ENCODE data around the gene MYH10.

DNA sequence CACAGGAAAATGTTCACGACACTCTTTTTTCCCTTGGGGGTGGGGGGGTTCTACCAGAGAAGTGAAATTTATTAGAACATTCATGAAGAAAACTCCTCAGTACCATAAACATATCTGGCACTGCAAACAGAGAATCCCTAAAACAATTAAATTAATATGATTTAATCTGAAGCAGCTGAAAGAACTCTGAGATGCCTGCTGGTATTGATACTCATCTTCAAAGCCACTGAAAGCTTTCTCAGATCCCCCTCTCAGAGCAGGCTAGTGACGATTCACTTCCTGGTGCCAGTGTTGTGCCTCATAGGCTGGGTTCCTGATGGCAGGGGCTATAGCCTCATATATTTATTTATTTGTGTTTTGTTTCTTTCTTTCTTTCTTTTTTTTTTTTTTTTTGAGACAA lies 52.7 kb downstream of the MYH10 start:
- TF ChIP-seq POLR2A (IDR thresholded peaks at IDR 0.05) = no peak
- TF ChIP-seq, protein P1, sequence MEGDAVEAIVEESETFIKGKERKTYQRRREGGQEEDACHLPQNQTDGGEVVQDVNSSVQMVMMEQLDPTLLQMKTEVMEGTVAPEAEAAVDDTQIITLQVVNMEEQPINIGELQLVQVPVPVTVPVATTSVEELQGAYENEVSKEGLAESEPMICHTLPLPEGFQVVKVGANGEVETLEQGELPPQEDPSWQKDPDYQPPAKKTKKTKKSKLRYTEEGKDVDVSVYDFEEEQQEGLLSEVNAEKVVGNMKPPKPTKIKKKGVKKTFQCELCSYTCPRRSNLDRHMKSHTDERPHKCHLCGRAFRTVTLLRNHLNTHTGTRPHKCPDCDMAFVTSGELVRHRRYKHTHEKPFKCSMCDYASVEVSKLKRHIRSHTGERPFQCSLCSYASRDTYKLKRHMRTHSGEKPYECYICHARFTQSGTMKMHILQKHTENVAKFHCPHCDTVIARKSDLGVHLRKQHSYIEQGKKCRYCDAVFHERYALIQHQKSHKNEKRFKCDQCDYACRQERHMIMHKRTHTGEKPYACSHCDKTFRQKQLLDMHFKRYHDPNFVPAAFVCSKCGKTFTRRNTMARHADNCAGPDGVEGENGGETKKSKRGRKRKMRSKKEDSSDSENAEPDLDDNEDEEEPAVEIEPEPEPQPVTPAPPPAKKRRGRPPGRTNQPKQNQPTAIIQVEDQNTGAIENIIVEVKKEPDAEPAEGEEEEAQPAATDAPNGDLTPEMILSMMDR (IDR thresholded peaks at IDR 0.05) = no peak

Measured in stomach (tissue), 4 donors.